Activated CD4-positive, alpha-beta T cell treated with anti-CD3 and anti-CD28 coated beads, Interleukin-2, amount 50 U/mL, for 16 hours (primary cell): Measurements from ENCODE around the gene BRD4.
A peak's percentile ranks its signal among the peaks of the same experiment; 100 is the strongest.

Experiments
- DNase-seq: peaks from one replicate; pipeline ENCODE4 v3.0.0-alpha.2; 2020

Gene BRD4

GRCh38 chr19:15307169-15307568, 25.2 kb downstream of the BRD4 start:
- DNase-seq = no peak

GRCh38 chr19:15305582-15306334, 26.6 kb downstream of the BRD4 start:
- no peak for DNase-seq

DNA sequence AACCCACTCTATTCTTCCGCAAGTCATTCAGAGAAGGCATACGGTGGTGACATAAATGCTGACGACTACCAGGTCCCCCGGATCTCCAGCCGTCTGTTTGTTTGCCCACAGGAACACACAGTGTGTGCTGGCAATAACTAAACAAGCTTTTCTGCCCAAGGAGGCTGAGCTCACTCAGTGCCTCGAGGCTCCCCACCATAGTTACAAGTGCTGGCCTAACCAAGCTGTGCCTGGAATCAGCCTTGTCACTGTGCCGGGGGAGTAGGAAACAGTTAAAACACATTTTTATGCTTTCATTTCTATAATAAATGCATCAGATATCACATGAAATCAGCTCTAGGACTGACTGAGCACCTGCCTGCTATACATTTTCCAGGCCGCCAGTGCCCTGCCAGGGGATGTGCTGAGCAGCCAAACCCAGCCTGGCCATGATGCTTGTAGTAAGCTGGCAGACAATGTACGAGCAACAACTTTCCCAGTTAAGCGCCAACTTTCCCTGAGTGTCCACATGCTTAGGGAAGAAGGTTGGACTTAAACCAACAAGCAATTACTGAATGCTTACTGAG, 28.1 kb downstream of the BRD4 start:
- peak; percentile 34 for DNase-seq

- DNase-seq = no peak
Measured at GRCh38 chr19:15303105-15303780, 29.1 kb downstream of the BRD4 start.

GRCh38 chr19:15300533-15301197, 31.7 kb downstream of the BRD4 start:
- peak; percentile 58 for DNase-seq

GRCh38 chr19:15299568-15300409, 32.5 kb downstream of the BRD4 start:
- no peak for DNase-seq

GRCh38 chr19:15298847-15299567, 33.3 kb downstream of the BRD4 start:
- no peak for DNase-seq

GRCh38 chr19:15297416-15298224, 34.7 kb downstream of the BRD4 start:
- DNase-seq = peak; percentile 32

- DNase-seq = no peak
Measured at GRCh38 chr19:15296841-15297415, 35.4 kb downstream of the BRD4 start.

- DNase-seq = no peak
Measured at GRCh38 chr19:15296353-15296752, 36.0 kb downstream of the BRD4 start.

GRCh38 chr19:15294561-15294990, 37.8 kb downstream of the BRD4 start:
- DNase-seq = no peak

DNA sequence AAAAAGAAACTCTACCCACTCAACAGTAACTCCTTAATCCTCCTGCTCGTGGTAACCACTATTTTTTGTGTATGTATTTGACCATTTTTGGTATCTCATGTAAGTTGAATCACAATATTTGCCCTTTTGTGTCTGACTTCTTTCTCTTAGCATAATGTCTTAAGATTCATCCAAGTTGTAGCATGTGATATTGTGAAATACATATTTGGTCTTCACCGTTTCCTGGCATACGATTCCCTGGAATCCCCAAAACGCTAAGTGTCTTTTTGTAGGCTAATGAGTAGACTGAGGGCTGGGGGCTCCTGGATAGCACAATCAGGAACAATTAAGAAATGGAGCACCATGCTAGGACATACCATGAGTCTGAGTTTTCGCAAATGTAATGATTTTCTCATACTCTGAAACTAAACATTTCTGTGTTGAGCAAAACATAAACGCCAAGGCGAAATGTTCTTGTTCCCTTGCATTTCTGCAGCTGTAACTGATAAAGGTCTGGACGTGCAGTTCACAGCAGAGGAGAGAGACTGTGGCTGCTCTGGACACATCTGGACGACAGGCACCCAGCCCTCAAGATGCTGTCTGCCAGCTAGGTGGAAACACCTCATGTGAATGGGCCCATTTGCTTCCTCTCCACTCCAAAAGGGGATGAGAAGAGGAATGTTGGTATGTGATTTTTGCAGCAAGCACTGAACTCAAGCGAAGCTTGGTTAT, 38.4 kb downstream of the BRD4 start:
- no peak for DNase-seq

DNA sequence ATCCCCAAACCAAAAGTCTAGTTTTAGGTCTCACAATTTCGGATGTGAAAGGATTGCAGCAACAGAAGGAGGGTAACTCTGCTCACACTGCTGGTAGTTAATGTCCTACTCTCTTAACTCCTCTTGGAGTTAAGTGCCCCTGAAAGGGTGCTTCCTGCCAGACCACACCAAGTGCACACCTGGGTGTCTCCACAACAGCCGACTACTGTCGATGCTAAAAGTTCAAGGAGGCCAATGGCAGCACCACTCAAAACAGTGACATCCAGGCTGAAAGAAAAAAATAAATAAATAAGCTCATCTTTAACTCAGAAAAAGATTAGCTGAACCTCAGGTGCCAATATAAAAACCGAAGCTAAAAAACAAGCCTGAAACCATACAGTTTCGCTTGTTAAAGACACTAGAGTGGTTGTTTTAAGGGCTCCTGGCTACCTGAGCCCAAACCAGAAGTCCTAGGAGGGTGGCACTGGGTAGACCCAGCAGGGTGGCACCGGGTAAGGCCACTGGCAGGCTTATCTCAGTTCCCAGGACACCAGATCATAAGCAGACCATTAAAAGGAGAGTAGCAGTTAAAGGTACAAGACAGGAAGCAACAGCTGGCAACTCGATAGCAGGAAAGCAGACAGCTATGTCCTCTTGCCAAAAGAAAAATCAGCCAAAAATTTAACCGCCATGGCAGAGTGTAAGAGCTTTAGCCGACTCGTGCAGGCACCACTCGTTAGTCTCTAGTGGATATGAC, 39.3 kb downstream of the BRD4 start:
- DNase-seq = no peak

- no peak for DNase-seq
Measured at GRCh38 chr19:15292140-15292539, 40.2 kb downstream of the BRD4 start.

GRCh38 chr19:15291548-15292021, 40.8 kb downstream of the BRD4 start:
- DNase-seq = no peak

DNA sequence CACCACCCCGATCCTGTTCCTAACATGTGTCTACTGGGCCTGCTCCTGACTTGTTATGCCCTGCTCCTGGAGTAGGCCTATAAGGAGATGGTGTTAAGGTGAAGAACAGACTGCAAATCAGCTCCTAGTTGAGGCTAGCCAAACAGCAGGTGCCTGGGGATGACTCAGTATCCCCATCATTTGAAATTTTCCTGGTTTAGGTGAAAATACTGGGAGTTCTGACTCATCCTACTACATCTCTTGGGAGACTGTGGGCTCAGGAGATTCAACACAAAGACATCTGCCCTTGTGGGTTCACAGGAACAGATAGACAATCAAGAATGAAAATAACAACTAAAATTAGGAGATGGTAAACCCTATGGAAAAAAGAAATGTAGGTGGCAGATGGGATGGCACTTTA, 41.2 kb downstream of the BRD4 start:
- DNase-seq = no peak

GRCh38 chr19:15290166-15290565, 42.2 kb downstream of the BRD4 start:
- DNase-seq = no peak

DNA sequence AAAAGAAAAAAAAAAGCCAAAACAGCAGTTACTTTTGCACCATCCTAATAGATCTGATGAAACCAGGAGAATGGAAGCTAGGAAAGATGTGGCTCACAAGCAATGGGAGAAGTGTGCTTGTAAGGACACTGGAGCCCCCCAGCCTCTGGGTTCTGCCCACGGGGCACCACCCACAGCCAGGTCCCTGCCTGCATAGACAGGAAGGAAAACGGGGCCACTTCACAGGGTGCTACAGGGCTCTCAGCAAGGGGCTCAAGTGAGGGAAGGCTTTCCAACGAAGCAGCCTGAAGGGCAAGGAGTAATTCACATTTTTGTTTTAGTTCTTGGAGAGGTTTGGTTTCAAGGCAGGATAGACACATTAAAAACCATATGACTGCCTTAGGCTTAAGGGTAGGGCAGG, 42.7 kb downstream of the BRD4 start:
- DNase-seq = no peak
